ENCODE measurements around the gene SNRPD1.

DNA sequence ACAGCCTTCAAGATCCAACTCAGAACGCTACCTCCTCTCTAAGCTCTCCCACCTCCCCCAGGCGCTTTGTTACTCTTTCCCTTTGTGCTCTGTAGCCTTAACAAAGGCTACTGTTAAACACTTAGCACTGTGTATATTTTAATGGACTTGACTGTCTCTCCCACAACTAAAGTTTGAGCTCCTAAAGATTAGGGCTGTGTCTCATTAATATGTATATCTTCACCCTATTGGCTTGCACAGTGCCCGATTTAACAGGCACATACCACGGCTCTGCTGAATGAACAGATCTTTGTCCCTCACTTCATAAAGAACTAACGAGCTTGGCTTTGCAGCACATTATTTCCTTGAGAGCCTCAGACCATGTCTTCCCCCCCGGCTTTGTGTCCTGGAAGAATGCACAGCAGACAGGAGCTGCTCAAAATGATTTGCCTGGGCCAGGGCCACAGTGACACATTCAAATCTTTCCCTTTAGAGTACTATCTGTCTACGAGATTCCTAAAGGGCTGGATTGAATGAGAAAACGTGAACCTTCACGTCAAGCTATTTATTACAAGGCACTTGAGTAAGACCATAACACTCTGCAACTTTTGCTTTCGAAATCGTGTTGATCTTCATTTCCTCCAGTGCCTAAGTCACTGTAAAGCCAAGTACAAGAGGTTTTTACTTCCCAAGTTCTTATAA lies 70.4 kb downstream of the SNRPD1 start:
- TF ChIP-seq CTCF (IDR thresholded peaks at IDR 0.05; ENCODE audit: control extremely low read depth in 1 of 3, insufficient read depth in 1 of 3, low read depth in 1 of 3, low read length in 3 of 3) (no peak), E2F6 (IDR thresholded peaks at IDR 0.05) (no peak), CHD1 (IDR thresholded peaks at IDR 0.05; ENCODE audit: low read depth, low read length) (no peak)

Data from H1 (cell line).